GM18502 (cell line): ENCODE results near the gene BLOC1S6.

Experiments
- ATAC-seq: cut with Tn5 transposase; IDR thresholded peaks from one replicate; pipeline ENCODE4 v1.9.1; 2021; ENCODE audit warnings: mild to moderate bottlenecking; ENCODE audit not compliant: unreplicated experiment, poor library complexity

BLOC1S6 gene

GRCh38 chr15:45586601-45587094 lies 531 bp upstream of the BLOC1S6 start:
- ATAC-seq: peak; percentile 12

- no peak for ATAC-seq
Measured at GRCh38 chr15:45587863-45588170, 638 bp downstream of the BLOC1S6 start.

- no peak for ATAC-seq
Measured at GRCh38 chr15:45588219-45588875, 1.2 kb downstream of the BLOC1S6 start.

- ATAC-seq: no peak
Measured at GRCh38 chr15:45589256-45589655, 2.1 kb downstream of the BLOC1S6 start.

GRCh38 chr15:45594319-45594718 lies 7.1 kb downstream of the BLOC1S6 start:
- no peak for ATAC-seq

GRCh38 chr15:45594835-45595530 lies 7.8 kb downstream of the BLOC1S6 start:
- ATAC-seq: no peak

DNA sequence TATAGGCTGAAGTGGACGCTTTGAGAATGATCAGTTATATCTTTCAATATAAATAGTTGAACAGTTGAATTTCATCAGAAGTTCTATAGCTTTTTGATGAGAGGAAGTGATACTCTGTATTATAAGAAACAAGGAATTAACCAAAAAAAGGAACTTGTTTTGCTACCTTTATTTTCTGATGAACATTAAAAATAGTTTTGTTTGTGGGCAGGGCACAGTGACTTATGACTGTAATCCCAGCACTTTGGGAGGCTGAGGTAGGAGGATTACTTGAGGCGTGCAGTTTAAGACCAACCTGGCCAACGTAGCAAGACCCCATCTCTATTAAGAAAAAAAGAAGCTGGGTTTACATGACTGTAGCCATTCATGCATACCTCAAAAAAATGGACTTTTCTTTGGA lies 16.7 kb downstream of the BLOC1S6 start:
- no peak for ATAC-seq

DNA sequence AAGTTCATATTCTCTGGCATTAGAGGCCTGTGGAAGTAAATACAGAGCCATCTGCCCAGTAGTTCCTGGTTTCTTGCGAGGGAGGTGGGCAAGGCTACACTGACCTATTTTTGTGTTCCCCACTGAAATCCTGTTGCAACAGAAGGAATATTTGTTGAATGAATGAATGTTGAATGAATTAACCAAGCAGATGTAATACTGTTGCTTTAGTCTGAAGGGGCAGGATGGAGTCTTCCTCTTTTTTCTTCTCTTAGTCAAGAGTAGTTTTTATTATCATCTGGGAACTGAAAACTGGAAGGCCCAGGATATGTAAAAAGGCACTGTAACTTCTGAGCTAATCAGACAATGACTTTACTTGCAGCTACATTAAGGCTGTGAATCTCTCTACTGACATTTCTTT lies 17.1 kb downstream of the BLOC1S6 start:
- no peak for ATAC-seq

GRCh38 chr15:45606413-45606812 lies 19.2 kb downstream of the BLOC1S6 start:
- no peak for ATAC-seq

- ATAC-seq: no peak
Measured at GRCh38 chr15:45606841-45607240, 19.7 kb downstream of the BLOC1S6 start.

GRCh38 chr15:45611305-45611704 lies 24.1 kb downstream of the BLOC1S6 start:
- no peak for ATAC-seq

GRCh38 chr15:45612790-45613415 lies 25.7 kb downstream of the BLOC1S6 start:
- no peak for ATAC-seq

- no peak for ATAC-seq
Measured at GRCh38 chr15:45616901-45617323, 29.7 kb downstream of the BLOC1S6 start.

DNA sequence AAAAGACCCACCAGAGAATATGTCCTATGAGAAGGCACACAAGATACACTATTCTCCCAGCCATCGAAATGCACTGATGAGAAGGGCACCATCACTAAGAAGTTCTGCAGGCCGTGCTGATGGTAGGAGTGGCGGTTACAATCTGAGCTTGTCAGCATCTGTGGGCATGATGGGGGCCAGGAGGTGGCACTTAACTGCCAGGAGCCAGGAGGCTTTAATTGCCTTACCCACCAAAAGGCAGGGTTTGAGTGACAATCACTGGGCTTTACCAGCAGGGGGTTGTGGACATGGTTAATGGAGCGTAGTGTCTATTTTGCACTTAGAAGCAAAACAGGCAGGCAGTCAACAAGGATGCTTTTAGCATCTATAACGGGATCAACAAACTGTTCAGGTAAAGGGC lies 31.6 kb downstream of the BLOC1S6 start:
- ATAC-seq: no peak

GRCh38 chr15:45628136-45628535 lies 41.0 kb downstream of the BLOC1S6 start:
- no peak for ATAC-seq

- no peak for ATAC-seq
Measured at GRCh38 chr15:45630917-45631691, 43.9 kb downstream of the BLOC1S6 start.

DNA sequence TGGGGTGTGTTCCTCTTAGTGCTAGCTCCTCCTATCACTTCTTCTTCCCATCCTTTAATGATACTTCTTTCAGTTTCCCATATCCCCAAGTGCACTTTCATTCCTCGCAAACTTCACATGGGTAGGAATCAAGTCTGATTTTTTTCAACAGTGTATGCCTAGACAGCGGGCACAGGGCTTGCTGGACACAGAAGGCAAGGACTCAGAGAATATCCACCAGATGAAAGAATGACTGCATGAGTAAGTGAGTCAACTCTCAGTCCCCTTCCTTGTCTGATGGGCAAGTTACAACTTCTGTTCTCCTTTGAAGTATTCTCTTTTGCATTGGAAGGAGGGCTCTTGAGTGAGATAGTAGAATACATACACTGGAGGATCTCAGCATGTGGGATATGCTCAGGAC lies 44.6 kb downstream of the BLOC1S6 start:
- no peak for ATAC-seq

GRCh38 chr15:45634432-45635190 lies 47.4 kb downstream of the BLOC1S6 start, which contains the start of gene SQOR:
Gene SQOR (plus strand): TSS chr15:45635029. CDS start chr15:45658924, 23,895 bp downstream.
- peak; percentile 76 for ATAC-seq

DNA sequence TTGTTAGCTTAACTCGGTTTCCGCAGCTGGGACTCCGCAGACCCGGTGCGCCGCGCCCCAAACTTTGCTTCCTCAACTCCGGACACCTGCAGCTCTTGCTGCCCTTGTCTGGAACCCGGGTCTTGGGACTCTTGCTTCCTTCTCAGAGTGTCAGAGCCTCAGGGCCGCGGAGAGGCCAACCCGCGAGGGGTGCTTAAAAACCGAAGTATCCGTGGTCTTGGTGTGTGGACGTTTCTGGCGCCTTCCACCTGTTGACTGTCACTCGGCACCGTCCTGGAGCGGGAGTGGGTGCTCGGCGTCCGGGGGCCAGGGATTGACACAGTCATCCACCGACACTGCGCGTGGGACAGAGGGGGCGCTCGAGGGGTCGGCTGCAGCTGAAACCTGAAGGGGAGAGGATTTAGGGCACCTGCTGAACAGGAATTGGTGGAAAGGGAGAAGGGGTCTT lies 48.0 kb downstream of the BLOC1S6 start:
- peak; percentile 53 for ATAC-seq

DNA sequence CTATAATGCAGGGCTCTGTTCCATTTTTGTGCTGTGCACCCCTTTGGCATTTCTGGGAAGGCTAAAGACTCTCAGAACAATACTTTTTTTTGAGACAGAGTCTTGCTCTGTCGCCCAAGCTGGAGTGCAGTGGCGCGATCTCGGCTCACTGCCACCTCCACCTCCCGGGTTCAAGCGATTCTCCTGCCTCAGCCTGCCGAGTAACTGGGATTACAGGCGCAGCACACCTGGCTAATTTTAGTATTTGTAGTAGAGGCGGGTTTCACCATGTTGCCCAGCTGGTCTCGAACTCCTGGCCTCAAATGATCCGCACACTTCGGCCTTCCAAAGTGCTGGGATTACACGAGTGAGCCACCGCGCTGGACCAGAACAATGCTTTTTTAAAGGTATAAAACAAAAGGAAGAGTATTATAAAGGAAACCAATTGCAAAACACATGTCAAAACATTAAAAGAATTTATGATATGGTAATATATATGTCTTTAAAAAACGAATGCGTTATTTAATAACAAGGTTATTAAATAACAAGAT lies 48.6 kb downstream of the BLOC1S6 start:
- ATAC-seq: no peak
